Stimulated activated CD4-positive, alpha-beta T cell treated with anti-CD3 and anti-CD28 coated beads, TNF-alpha, amount 100 ng/mL, for 4 hours (primary cell): ENCODE measurements around the gene PDE1C.

Experiments
- DNase-seq, 3 experiments: peaks; one replicate each; pipeline ENCODE4 v3.0.0-alpha.2; 2020; ENCODE audit warnings: low read depth in 3 of 3

PDE1C gene

GRCh38 chr7:31938650-31939049 is 131.6 kb downstream of the PDE1C start:
- DNase-seq: no peak

DNA sequence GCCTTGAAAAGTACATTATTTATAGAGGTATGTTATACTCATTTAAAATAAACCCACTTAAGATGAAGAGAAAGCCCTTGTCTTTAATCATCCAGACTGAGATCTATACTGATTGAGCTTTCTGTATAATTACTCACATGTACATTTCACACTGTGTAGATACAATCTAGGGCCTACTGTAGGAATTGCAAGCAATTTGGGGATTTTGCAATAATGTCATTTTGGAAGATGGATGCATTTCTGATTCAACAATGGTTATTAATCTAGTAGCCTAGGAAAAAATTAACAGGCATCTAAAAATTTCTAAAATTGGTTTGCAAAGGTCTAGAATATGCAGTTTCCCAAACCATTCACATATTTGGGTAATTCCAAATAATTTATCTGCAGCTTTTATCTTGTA is 132.2 kb downstream of the PDE1C start:
- DNase-seq: no peak

- DNase-seq: no peak
Observed at GRCh38 chr7:31935124-31936054, 134.8 kb downstream of the PDE1C start.

GRCh38 chr7:31934551-31934950 is 135.7 kb downstream of the PDE1C start:
- no peak for DNase-seq

DNA sequence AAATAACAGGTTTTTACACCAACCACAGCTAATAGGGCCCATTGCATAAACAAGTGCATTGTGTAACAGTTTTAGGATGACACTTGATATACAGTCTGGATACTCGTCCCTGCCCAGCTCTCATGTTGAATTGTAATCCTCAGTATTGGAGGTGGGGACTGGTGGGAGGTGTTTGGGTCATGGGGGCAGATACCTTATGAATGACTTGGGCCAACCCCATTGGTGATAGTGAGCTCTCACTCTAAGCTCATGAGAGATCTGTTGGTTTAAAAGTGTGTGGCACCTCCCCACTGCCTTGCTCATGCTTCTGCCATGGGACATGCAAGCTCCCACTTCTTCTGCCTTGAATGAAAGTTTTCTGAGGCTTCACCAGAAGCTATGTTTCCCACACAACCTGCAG is 136.7 kb downstream of the PDE1C start:
- DNase-seq: no peak

DNA sequence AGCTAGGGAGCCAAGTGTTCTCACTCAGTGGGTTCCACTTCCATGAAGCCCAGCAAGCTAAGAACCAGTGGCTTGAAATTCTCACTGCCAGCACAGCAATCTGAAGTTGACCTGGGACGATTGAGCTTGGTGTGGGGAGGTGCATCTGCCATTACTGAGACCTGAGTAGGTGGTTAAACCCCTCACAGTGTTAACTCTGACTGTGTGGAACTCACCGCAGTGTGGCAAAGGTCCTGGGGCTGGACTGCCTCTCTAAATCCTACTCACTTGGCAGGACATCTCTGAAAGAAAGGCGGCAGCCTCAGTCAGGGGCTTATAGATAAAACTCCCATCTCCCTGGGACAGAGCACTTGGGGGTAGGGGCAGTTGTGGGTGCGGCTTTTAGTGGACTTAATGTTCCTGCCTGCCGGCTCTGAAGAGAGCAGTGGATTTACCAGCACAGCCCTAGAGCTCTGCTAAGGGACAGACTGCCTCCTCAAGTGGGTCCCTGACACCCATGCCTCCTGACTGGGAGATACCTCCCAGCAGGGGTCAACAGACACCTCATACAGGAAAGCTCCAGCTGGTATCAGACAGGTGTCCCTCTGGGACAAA is 143.1 kb downstream of the PDE1C start:
- no peak for DNase-seq

DNA sequence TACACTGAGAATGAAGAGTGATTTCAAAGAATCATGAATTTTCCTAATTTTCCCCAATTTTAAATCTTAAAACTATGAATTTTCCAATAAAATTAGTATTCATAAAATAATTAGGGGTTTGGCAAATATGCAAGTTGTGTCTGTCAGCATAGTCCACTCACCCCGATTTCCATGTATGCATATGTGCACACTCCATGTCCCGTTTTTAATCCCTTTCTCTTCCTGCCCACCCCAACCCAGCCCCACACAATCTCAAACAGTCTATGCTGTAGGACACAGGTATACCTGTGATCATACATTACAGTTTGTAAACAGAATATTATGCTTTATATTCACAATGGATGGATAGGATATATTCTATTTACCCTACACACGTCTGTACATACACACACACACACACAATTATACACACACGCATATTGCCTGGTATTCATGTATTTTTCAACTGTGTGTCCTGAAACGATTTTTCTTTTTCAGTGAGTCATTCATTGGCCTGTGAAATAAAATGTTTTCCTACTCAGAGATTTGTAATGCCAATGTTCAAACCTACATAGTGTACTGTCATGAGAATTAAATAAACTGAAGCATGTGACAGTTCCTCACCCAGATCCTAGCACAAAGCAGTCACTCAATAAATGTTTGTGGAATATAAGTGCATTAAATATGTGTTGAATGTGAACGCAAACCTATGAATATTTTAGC is 144.3 kb downstream of the PDE1C start:
- no peak for DNase-seq

GRCh38 chr7:31924251-31924650 is 146.0 kb downstream of the PDE1C start:
- DNase-seq: no peak

DNA sequence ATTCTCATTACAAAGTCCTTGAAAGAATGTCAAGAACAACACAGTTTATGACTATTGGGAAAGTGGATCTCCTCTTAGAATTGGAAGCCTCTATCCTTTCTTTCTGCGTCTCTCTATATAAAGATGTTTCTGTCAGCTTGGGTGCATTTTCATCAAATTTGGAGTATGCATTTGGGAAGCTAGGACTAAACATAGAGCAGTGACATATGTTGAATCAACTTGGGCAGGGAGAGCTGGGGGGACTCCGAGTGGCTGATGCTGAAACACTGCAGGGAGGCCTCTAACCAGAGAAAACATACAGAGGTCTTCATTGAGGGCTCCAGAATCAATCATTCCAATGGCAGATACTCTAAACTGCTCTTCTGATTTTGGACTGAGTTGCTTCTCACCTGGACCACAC is 147.4 kb downstream of the PDE1C start:
- no peak for DNase-seq

DNA sequence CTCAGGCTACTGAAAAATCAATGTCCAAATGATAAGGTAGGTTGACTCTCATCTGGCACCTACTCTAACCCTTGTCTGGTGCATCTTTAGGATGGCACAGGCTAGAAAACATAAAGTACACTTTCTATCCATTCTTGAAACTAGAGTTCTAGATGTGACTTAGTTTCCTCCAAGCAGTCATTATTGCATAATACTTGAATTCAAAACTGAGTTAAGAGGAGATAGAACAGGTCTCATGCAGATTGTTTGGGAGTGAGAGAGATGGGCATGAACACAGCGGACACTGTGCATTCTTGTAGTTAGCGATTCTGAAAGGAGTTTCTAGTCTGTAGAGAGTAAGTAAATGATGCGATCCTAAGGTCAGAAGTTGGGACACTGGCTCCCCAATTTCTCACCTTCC is 149.2 kb downstream of the PDE1C start:
- DNase-seq: no peak

- DNase-seq: no peak
Observed at GRCh38 chr7:31919678-31920369, 150.4 kb downstream of the PDE1C start.

DNA sequence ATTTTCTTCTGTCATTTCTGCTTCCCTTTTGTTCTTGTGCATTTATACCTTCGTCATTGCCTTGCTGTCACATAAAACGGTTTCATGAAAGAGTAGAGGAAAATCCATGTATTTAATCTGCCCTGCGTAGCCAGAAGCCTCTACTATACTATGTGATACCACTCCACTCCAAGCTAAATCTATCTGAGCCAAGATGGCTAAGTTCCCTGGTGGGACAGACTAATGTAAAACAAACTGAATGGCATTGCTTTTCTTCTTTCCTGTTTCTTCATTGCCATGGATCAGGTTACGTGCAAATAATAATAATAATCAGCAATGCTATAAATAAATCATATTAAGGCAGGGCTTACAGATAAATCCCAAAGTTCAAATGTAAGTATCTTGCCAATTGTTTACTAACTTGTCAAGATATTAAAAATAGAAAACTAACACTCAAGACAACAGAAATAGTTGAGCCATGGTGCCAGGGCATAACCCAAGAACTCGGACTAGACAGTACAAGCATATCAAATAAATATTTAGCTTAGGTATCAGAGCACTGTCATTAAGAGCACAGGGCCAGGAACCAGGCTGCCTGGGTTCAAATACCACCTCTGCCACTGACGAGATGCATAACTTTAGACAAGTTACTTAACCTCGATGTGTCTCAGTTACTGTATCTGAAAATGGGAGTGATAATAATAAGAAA is 151.4 kb downstream of the PDE1C start:
- DNase-seq: no peak

DNA sequence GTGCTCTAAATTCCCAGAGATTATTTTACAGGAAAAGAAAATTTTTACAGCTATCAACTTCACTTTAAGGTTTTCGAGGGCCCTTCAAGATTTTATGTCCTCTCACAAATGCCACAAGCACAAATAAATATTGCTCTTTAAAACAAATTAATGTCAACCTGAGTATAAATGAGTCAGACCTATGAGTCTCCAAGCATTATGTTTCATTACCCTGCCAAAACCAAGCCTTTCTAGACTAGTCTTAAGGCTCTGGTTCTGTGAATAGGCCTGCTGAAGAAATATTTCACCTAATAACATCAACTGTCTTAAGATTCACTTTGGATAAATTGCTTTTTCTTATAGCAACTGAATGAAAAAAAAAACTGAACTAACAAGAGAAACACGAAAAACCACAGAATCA is 153.0 kb downstream of the PDE1C start:
- DNase-seq: no peak

DNA sequence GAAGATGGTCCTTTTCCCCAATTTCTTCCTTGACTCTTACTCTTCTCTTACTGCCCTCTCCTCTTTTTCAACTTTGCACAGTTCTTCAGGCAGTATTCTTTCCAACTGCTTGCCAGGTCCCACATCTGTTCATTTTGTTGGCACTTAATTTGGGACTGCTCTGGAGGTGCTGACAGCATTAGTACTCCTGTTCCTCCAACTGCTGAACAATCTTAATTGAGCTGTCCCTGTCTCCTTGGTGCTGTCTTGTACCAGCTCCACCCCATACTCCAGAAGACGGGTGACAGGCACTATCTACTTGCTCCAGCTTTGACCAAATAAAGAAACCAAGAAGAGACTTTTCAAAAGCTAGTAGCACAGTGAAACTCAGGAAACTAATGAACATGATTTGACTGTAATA is 160.0 kb downstream of the PDE1C start:
- DNase-seq: no peak

DNA sequence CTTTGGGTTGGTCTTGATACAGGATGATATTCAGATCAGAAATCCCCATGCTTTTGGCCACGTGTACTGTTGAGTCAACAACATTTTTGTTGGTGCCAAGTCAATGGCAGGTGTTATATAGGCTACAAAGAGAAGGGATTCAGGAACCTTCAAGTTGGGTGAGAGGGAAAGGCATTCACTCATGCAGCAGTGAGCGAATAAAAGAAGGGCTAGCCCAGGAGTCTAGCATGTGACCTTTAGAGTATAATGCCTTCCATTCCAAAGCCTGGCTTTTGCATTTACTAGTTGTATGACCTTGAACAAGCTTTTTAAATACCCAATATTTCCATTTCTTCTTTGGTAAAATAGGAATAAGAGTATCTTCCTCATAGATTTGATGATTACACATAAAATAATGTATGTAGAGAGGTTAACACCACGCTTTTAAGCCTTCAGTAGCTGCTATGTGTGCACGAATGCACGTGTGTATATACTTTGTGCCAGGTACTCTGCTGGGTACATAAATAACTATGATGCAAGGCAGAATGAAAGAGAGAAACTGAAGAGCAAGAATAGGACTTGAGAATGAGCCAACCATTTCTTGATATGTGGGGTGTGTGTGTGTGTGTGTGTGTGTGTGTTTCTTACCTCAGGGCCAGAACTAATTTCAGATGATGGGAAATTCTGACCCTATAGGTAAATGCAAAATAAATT is 163.6 kb downstream of the PDE1C start:
- DNase-seq: no peak

- no peak for DNase-seq
Observed at GRCh38 chr7:31903962-31904361, 166.2 kb downstream of the PDE1C start.

DNA sequence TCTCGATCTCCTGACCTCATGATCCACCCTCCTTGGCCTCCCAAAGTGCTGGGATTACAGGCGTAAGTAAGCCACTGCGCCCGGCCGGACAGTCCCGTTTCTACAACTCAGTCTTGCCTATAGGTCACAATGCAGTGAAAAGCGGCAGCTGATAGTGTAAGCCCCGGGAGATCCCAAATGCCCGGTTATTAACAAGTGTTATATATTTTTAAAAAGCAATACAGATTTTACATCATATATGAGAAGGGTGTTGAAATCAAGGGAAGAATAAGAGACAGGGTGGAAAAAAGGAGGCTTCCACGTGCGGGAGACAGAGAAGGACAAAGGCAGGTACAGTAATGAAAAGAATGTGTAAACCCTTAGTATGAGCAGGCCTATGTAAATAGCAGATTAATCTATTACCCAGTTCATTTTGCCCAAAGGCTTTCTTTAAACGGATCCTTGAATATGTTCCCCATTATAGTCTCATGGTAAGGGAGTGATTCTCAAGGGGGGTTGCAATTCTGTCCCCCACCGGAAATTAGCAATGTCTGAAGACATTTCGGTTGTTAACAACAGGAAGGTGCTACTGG is 170.8 kb downstream of the PDE1C start:
- DNase-seq: no peak

- DNase-seq: no peak
Observed at GRCh38 chr7:31896925-31897324, 173.3 kb downstream of the PDE1C start.

DNA sequence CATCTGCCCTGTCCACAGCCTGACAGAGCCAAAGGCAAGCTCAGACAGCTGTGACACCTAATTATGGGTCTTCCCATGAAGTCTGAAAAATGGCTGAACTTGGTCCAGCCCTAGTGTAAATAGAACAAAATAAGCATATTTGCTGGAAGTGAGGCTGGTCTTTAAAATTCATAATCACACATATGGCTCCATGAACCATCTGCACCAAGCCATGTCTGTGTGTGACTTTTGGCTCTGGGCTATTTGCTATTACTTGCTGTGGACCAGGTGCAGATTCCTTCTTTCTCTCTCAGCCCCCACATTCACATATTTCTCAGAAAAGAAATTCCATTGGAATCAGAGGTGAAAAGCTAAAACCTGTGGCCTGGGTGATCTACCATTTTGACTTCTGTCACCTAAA is 175.9 kb downstream of the PDE1C start:
- no peak for DNase-seq

- no peak for DNase-seq
Observed at GRCh38 chr7:31893365-31893764, 176.8 kb downstream of the PDE1C start.
